HG03558 (cell line): Measurements from ENCODE around the gene THNSL1.
A peak's percentile ranks its signal among the peaks of the same experiment; 100 is the strongest.
"Not testable (repeated sequence)": the region's sequence is repeated elsewhere in the genome, so short reads cannot be mapped to it uniquely, and the experiment has no call there.

Experiments
- ATAC-seq: cut with Tn5 transposase; IDR thresholded peaks from one replicate; pipeline ENCODE4 v1.9.1; 2021; ENCODE audit warnings: moderate number of reproducible peaks; ENCODE audit not compliant: unreplicated experiment; ENCODE audit errors: extremely low read depth

Gene THNSL1

GRCh38 chr10:24995072-24995471, 21.3 kb upstream of the THNSL1 start:
- no peak for ATAC-seq

GRCh38 chr10:24998044-24998443, 18.4 kb upstream of the THNSL1 start:
- ATAC-seq: no peak

DNA sequence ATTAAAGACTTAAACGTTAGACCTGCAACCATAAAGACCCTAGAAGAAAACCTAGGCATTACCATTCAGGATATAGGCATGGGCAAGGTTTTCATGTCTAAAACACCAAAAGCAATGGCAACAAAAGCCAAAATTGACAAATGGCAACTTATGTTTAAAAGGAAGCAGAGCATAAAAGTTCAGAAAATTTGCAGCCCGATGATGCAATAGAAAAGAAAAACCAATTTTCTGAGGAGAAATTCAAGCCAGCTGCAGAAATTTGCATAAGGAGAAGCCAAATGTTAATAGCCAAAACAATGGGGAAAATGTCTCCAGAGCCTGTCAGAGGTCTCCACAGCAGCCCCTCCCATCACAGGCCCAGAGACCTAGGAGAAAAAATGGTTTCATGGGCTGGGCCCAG, 4.8 kb upstream of the THNSL1 start:
- ATAC-seq: not testable (repeated sequence)

DNA sequence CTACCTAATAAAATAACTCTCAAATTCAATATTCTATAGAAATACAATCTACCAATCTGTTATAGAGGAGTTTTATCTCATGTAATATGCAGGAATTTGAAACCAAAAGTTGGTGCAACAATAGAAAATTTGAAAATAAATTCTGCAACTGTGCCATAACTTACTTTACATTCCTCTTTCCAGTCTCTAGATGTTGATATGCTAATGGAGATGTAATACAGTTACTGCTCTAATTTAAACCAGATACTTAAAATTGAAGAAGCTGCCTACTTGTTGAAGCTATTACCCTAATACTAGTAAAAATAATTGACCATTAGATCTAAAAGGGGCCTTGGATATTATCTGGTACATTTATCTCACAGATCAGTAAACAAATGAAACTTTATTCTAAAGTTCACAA, 1.8 kb upstream of the THNSL1 start:
- ATAC-seq: no peak

DNA sequence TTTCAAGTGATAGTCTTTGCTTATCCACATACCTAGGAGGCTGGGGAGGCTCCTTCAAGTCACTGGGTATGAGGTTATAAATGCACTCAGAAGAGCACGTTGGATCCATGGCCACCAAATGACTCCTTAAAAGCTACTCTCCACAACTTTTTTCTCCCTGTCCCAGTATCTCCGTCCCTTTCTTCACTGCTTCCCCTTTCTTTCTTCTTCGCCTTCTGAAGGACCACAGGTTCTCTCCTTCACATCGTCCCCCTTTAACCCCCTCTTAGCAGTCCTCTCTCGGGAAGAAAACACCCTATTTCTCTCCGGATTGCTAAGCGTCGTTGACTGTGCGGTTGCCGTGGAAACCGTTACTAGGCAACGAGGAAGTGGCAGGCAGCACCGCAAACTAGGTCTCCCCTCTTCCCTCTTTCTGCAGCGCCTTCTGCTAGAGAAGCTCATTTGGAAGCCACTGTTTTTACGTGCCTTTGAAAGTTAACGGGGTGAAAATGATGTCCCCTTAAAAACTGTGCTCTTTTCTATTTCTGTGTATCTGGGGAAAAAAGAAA, 510 bp upstream of the THNSL1 start, which contains the start of gene ENKUR:
Gene ENKUR (minus strand): TSS at position 331 of the 548 bp plus-strand sequence. CDS start 222 bp downstream, at position 109.
- ATAC-seq: peak; percentile 37

- ATAC-seq: no peak
Observed at GRCh38 chr10:25017154-25017590, 760 bp downstream of the THNSL1 start.

- no peak for ATAC-seq
Observed at GRCh38 chr10:25017661-25018060, 1.2 kb downstream of the THNSL1 start.

DNA sequence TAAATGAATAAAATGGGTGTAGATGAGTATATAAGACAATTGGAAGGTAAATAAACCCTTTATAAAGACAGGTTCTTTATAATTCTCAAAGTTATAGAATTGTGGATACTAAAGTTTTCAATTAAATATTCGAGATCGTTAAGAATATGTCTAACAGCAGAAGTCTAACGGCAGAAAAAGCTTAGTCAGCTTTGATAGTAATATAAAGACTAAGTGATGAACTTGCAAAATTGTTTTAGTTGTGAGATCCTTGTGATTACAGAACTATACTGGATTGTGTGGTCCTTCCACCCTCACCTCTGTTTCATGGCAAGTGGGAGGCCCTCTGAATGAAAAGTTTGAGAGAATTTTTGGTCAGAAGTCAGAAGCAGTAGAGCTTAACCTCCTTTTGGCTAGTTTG, 2.3 kb downstream of the THNSL1 start:
- ATAC-seq: no peak

- ATAC-seq: no peak
Observed at GRCh38 chr10:25023278-25023677, 6.9 kb downstream of the THNSL1 start.

GRCh38 chr10:25024528-25024927, 8.1 kb downstream of the THNSL1 start:
- no peak for ATAC-seq

GRCh38 chr10:25026463-25026862, 10.1 kb downstream of the THNSL1 start:
- no peak for ATAC-seq

- no peak for ATAC-seq
Observed at GRCh38 chr10:25028711-25029110, 12.3 kb downstream of the THNSL1 start.

DNA sequence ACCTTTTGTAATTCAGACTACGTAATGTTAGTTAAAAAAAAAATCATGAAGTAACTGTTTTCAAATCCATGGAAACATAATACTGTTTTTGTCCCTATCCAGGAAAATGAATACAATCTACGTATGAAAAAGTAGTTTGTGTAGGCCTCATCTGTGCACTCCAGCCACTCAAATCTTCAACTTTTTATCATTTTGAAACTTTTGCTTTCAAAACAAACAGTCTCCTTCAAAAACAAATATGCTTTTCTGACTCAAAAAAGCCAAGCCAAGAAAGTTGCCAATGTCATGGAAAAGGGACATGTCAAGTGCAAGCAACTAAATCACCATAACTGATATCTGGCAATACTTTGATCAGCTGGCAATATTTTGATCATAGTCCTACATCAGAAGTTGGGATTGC, 13.1 kb downstream of the THNSL1 start:
- ATAC-seq: no peak

DNA sequence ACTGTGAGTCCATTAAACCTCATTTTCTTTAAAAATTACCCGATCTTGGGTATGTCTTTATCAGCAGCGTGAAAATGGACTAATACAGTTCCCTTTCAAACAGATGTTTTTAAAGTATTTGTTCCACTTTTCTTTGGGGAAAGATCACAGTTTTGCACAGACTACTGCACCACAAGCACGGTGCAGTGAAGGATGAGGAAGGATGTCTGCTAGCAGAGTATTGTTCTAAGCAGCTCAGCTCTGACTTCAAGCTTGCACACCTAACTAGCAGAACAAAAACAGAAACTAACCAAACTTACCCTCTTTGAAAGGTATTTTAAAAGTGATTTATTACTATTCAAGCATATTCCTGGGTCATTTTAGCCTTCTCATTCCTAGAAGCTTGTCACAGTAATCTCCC, 20.0 kb downstream of the THNSL1 start:
- ATAC-seq: no peak

- ATAC-seq: no peak
Observed at GRCh38 chr10:25038325-25038724, 21.9 kb downstream of the THNSL1 start.

- no peak for ATAC-seq
Observed at GRCh38 chr10:25039531-25039930, 23.1 kb downstream of the THNSL1 start.

DNA sequence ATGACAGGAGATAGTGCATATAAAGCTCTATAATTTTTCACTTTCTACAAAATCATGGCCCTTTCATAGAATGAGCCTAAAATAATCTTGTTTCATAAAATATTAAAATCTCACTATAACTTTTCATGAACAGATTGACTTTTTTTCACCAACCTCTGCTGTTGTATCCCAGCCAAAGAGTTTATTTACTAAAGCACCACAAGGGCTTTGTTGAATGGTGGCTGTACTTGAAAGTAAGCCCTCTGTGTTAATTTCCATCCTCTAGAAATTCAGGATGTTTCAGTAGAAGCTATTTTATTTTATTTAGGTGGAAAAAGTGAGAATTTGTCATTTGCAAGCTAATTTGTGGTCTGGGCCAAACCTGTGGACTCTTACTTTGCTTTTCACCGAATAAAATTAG, 30.2 kb downstream of the THNSL1 start:
- no peak for ATAC-seq

- ATAC-seq: no peak
Observed at GRCh38 chr10:25047088-25047487, 30.7 kb downstream of the THNSL1 start.

GRCh38 chr10:25047591-25048301, 31.3 kb downstream of the THNSL1 start:
- no peak for ATAC-seq

DNA sequence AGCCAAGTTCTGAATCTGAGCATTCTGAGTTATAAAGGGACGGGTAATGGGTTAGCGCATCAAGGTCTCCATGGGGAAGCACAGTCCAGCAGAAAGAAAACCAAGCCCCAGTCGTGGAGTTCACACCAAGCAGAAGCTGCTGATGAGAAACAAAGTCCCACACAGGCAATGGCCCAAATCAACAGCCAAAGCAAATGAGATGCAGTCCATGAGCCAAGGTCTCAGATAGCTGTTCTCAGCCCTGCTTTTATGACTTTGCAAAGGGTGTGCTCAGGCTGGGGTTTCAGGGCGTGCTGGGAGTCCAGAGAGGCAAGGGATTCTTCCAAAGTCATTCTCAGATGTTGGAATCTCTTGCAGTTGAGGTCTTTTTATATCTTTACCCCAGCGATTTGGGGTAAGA, 32.0 kb downstream of the THNSL1 start:
- no peak for ATAC-seq

GRCh38 chr10:25049966-25050365, 33.6 kb downstream of the THNSL1 start:
- ATAC-seq: no peak

DNA sequence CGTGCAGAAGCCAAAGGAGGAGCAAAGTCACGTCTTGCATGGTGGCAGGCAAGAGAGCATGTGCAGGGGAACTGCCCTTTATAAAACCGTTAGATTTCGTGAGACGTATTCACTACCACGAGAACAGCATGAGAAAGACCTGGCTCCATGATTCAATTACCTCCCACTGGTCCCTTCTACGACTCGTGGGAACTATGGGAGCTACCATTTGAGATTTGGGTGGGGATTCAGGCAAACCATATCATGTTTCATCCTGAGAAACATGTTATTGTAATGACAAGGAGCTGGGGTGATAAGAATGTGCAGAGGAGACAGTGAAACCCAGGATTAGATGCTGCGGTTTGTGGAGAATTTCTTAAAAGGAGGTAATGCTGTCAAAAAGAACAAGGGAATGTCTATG, 34.0 kb downstream of the THNSL1 start:
- no peak for ATAC-seq
